ENCODE data around the gene ZFR.
"Not testable (repeated sequence)": the region's sequence is repeated elsewhere in the genome, so short reads cannot be mapped to it uniquely, and the experiment has no call there.

Gene ZFR

GRCh38 chr5:32315221-32316014 lies 129.1 kb downstream of the ZFR start:
- no peak for DNase-seq

- no peak for DNase-seq
Measured at GRCh38 chr5:32314658-32315057, 129.9 kb downstream of the ZFR start.

GRCh38 chr5:32314152-32314488 lies 130.4 kb downstream of the ZFR start:
- DNase-seq: not testable (repeated sequence)

- DNase-seq: peak; percentile 97
Measured at GRCh38 chr5:32312595-32313332, 131.8 kb downstream of the ZFR start, which contains the start of gene MTMR12. MTMR12 (minus strand) TSS chr5:32312939; CDS start chr5:32312838, 101 bp downstream.

- DNase-seq: peak; percentile 43
Measured at GRCh38 chr5:32312197-32312594, 132.3 kb downstream of the ZFR start.

GRCh38 chr5:32311404-32312196 lies 132.9 kb downstream of the ZFR start:
- DNase-seq: no peak

GRCh38 chr5:32309761-32310160 lies 134.8 kb downstream of the ZFR start:
- no peak for DNase-seq

- no peak for DNase-seq
Measured at GRCh38 chr5:32308946-32309345, 135.6 kb downstream of the ZFR start.

- DNase-seq: no peak
Measured at GRCh38 chr5:32307769-32308194, 136.8 kb downstream of the ZFR start.

- DNase-seq: no peak
Measured at GRCh38 chr5:32304622-32305021, 139.9 kb downstream of the ZFR start.

Measured in NCI-H2107 (cell line).